CD4-positive, alpha-beta T cell (primary cell): ENCODE measurements around the gene PEG3. TPM values are rescaled to one million over a fixed set of nuclear protein-coding genes. Genes with fewer than 3 reads are reported as not detected.

Experiments
- ATAC-seq: fragments of 200-7000 bp; cut with Tn5 transposase; one replicate; pipeline ENCODE4 v1.10.0; 2022; ENCODE audit warnings: mild to moderate bottlenecking; ENCODE audit not compliant: poor library complexity
- CTCF ChIA-PET: fragments of 350-600 bp; sonication (Branson Sonifier 250); formaldehyde crosslinking; loops from one replicate; lab custom pipeline; 2021; ENCODE audit warnings: antibody characterized with exemption, inconsistent platforms; lab: Charles Lee
- POLR2A ChIA-PET: fragments of 350-600 bp; sonication (Branson Sonifier 250); formaldehyde crosslinking; loops from one replicate; lab custom pipeline; 2021; ENCODE audit warnings: antibody characterized with exemption, inconsistent platforms; lab: Charles Lee
- DNase-seq, 14 experiments: peaks; one replicate each; pipeline ENCODE4 v3.0.0-alpha.2; 2013 to 2020; ENCODE audit warnings: mixed read lengths in 2 of 14
- H3K27ac ChIP-seq, 2 donors: one replicate each; pipeline versions ENCODE4 v1.5.1 to v1.7.0; 2013; ENCODE audit warnings: low read length in 2 of 2, low read depth in 1 of 2, mild to moderate bottlenecking in 1 of 2
- H3K27me3 ChIP-seq, 2 experiments: 1 replicate in 1 of 2; 2 replicates in 1 of 2; pipeline versions ENCODE4 v1.6.1 to v1.7.0; 2013; ENCODE audit warnings: low read length in 2 of 2, control low read depth in 1 of 2, mild to moderate bottlenecking in 1 of 2, moderate library complexity in 1 of 2; ENCODE audit not compliant: insufficient read depth in 2 of 2, control insufficient read depth in 1 of 2
- H3K36me3 ChIP-seq: one replicate; pipeline ENCODE4 v1.6.1; 2013; ENCODE audit warnings: low read length, control low read depth; ENCODE audit not compliant: insufficient read depth
- H3K4me1 ChIP-seq: one replicate; pipeline ENCODE4 v1.6.1; 2013; ENCODE audit warnings: low read length, control low read depth; ENCODE audit not compliant: insufficient read depth
- H3K4me3 ChIP-seq: one replicate; pipeline ENCODE4 v1.5.1; 2013; ENCODE audit warnings: mild to moderate bottlenecking, low read length, moderate library complexity
- H3K9me3 ChIP-seq, 2 experiments: 1 replicate in 1 of 2; 2 replicates in 1 of 2; pipeline versions ENCODE4 v1.6.1 to v1.7.0; 2013; ENCODE audit warnings: low read length in 2 of 2, mild to moderate bottlenecking in 2 of 2, control low read depth in 1 of 2, moderate library complexity in 1 of 2; ENCODE audit not compliant: control insufficient read depth in 1 of 2, insufficient read depth in 1 of 2
- H3K27ac Mint-ChIP-seq: one replicate; pipeline ENCODE4 v1.8.0; 2020; ENCODE audit warnings: mixed read lengths
- H3K27me3 Mint-ChIP-seq: one replicate; pipeline ENCODE4 v1.8.0; 2021; ENCODE audit warnings: mixed read lengths
- H3K36me3 Mint-ChIP-seq: one replicate; pipeline ENCODE4 v1.8.0; 2021; ENCODE audit warnings: low read depth, mixed read lengths
- H3K4me1 Mint-ChIP-seq: one replicate; pipeline ENCODE4 v1.8.0; 2021; ENCODE audit warnings: low read depth, mixed read lengths
- H3K4me3 Mint-ChIP-seq: one replicate; pipeline ENCODE4 v1.8.0; 2020; ENCODE audit warnings: mild to moderate bottlenecking, mixed read lengths
- H3K9me3 Mint-ChIP-seq: one replicate; pipeline ENCODE4 v1.8.0; 2020; ENCODE audit warnings: mixed read lengths
- CTCF ChIP-seq: fragments of 200-600 bp; IDR thresholded peaks from one replicate; pipeline ENCODE4 v1.8.0; 2022; ENCODE audit warnings: antibody characterized with exemption, mild to moderate bottlenecking
- intact Hi-C, 2 experiments: fragments of 100-400 bp; cut with DNase I in 1 of 2; cut with micrococcal nuclease in 1 of 2; formaldehyde crosslinking; loops; one replicate each; pipeline versions ENCODE4 v1.15.1 to v1.9.0; 2023 to 2025; cut with DNase I, micrococcal nuclease
- total RNA-seq, 174 experiments: library from RNA in 2 of 174; stranded (reverse) in 2 of 174; gene quantifications; one replicate each; pipeline ENCODE4 v1.2.3 and lab custom pipeline; 2021 to 2026

The PEG3 gene
- total RNA-seq, 2 experiments from 2014 or later: 0.06 TPM; not detected in 1

GRCh38 chr19:56880592-56881190, 40.2 kb upstream of the PEG3 start:
- ATAC-seq (no peak), DNase-seq (no peak)
- no peak for TF ChIP-seq CTCF
- no peak overlapping the region for H3K27ac Mint-ChIP-seq
- Histone ChIP-seq H3K27me3 (no peaks in the 10 kb centered on the region), H3K4me1 (no peaks in the 10 kb centered on the region), H3K9me3 (peaks cover 57 to 72% of the 10 kb centered on the region in 2 experiments), H3K4me3 (no peak overlapping the region), H3K36me3 (no peaks in the 10 kb centered on the region), H3K27ac (no peak overlapping the region)
- ChIA-PET POLR2A (no interaction called here), CTCF (no interaction called here)
- H3K4me1 Mint-ChIP-seq: no peaks in the 10 kb centered on the region
- no peak overlapping the region for H3K4me3 Mint-ChIP-seq
- H3K27me3 Mint-ChIP-seq: no peaks in the 10 kb centered on the region
- H3K9me3 Mint-ChIP-seq: peaks cover 21% of the 10 kb centered on the region
- H3K36me3 Mint-ChIP-seq: peaks cover 21% of the 10 kb centered on the region
- intact Hi-C loops: no loop called here

- Mint-ChIP-seq H3K36me3 (peaks cover 26% of the 10 kb centered on the region), H3K4me3 (no peak overlapping the region), H3K27ac (no peak overlapping the region), H3K9me3 (peaks cover 25% of the 10 kb centered on the region), H3K4me1 (no peaks in the 10 kb centered on the region), H3K27me3 (no peaks in the 10 kb centered on the region)
- ChIA-PET POLR2A (no interaction called here), CTCF (no interaction called here)
- Histone ChIP-seq H3K9me3 (peaks cover 61 to 80% of the 10 kb centered on the region in 2 experiments), H3K4me1 (no peaks in the 10 kb centered on the region), H3K27me3 (no peaks in the 10 kb centered on the region), H3K36me3 (no peaks in the 10 kb centered on the region), H3K4me3 (no peak overlapping the region), H3K27ac (no peak overlapping the region)
- TF ChIP-seq CTCF: no peak
- DNase-seq: no peak
- ATAC-seq: no peak
- intact Hi-C loops: no loop called here
Measured at GRCh38 chr19:56877069-56877715, 36.7 kb upstream of the PEG3 start.

GRCh38 chr19:56875717-56876116, 35.2 kb upstream of the PEG3 start:
- intact Hi-C loops: no loop called here
- H3K27me3 ChIP-seq: no peaks in the 10 kb centered on the region
- DNase-seq (no peak), ATAC-seq (no peak)
- no peaks in the 10 kb centered on the region for H3K36me3 ChIP-seq
- no peak overlapping the region for H3K27ac ChIP-seq
- H3K9me3 ChIP-seq: peaks cover 60 to 82% of the 10 kb centered on the region in 2 experiments
- POLR2A ChIA-PET: no interaction called here
- Mint-ChIP-seq H3K9me3 (peaks cover 29% of the 10 kb centered on the region), H3K4me1 (no peaks in the 10 kb centered on the region), H3K27ac (no peak overlapping the region), H3K36me3 (peaks cover 28% of the 10 kb centered on the region), H3K27me3 (no peaks in the 10 kb centered on the region), H3K4me3 (no peak overlapping the region)
- H3K4me3 ChIP-seq: no peak overlapping the region
- CTCF ChIA-PET: no interaction called here
- TF ChIP-seq CTCF: no peak
- H3K4me1 ChIP-seq: no peaks in the 10 kb centered on the region
